PC-3 (cell line): ENCODE results near the gene PASK. TPM values are rescaled to one million over a fixed set of nuclear protein-coding genes. Genes with fewer than 3 reads are reported as not detected.
A peak's percentile ranks its signal among the peaks of the same experiment; 100 is the strongest.

Experiments
- ATAC-seq: fragments of 200-7000 bp; cut with Tn5 transposase; 2 replicates; pipeline ENCODE4 v1.9.1; 2020; ENCODE audit warnings: mild to moderate bottlenecking, moderate library complexity
- Bru-seq: library from RNA; stranded (reverse); fragments of 400-500 nt; gene quantifications from one replicate; lab custom pipeline; 2021; lab: Mats Ljungman, UMichigan
- BruChase-seq, 2 experiments: library from RNA; stranded (reverse); fragments of 400-500 nt; gene quantifications; one replicate each; lab custom pipeline; 2021; lab: Mats Ljungman, UMichigan
- BruUV-seq: library from RNA; stranded (reverse); fragments of 400-500 nt; replicated peaks from 2 replicates; lab custom pipeline; 2021; lab: Mats Ljungman, UMichigan
- CTCF ChIA-PET: fragments of 300-600 bp; sonication (Branson Sonifier 250); formaldehyde crosslinking; loops from one replicate; lab custom pipeline; 2022; ENCODE audit warnings: antibody characterized with exemption; lab: Charles Lee
- POLR2A ChIA-PET: fragments of 300-600 bp; sonication (Branson Sonifier 250); formaldehyde crosslinking; loops from one replicate; lab custom pipeline; 2022; ENCODE audit warnings: antibody characterized with exemption; ENCODE audit not compliant: unreplicated experiment; lab: Charles Lee
- DNase-seq: peaks from one replicate; pipeline ENCODE4 v3.0.0-alpha.2; 2015
- H2AFZ ChIP-seq: fragments of 300-600 bp; sonication (generic); 2 replicates; pipeline ENCODE4 v1.6.0; 2016; ENCODE audit warnings: antibody characterized with exemption, low read length
- H3F3A ChIP-seq: fragments of 300-600 bp; sonication (generic); one replicate; pipeline ENCODE4 v1.6.0; 2017; ENCODE audit warnings: antibody characterized with exemption, low read length, control low read depth, mild to moderate bottlenecking; ENCODE audit not compliant: unreplicated experiment
- H3K27ac ChIP-seq: fragments of 300-600 bp; sonication (generic); 2 replicates; pipeline ENCODE4 v1.5.1; 2016; ENCODE audit warnings: mild to moderate bottlenecking, low read length
- H3K27me3 ChIP-seq: fragments of 300-600 bp; sonication (generic); 2 replicates; pipeline ENCODE4 v1.6.1; 2016; ENCODE audit warnings: low read length, mixed read lengths
- H3K36me3 ChIP-seq: fragments of 300-600 bp; sonication (generic); 2 replicates; pipeline ENCODE4 v1.6.1; 2016; ENCODE audit warnings: low read depth, mixed run types, low read length, mixed read lengths
- H3K4me1 ChIP-seq: fragments of 300-600 bp; sonication (generic); 2 replicates; pipeline ENCODE4 v1.5.1; 2016; ENCODE audit warnings: low read length; ENCODE audit not compliant: insufficient read depth
- H3K4me2 ChIP-seq: fragments of 300-600 bp; sonication (generic); 2 replicates; pipeline ENCODE4 v1.6.0; 2016; ENCODE audit warnings: low read length
- H3K4me3 ChIP-seq: fragments of 300-600 bp; sonication (generic); 2 replicates; pipeline ENCODE4 v1.5.1; 2016; ENCODE audit warnings: mild to moderate bottlenecking, low read length, mixed read lengths
- H3K79me2 ChIP-seq: fragments of 300-600 bp; sonication (generic); 2 replicates; pipeline ENCODE4 v1.6.1; 2017; ENCODE audit warnings: low read length, mixed read lengths
- H3K9ac ChIP-seq: fragments of 300-600 bp; sonication (generic); 2 replicates; pipeline ENCODE4 v1.6.0; 2016; ENCODE audit warnings: mild to moderate bottlenecking, low read length
- H3K9me2 ChIP-seq: fragments of 300-600 bp; sonication (generic); replicated peaks from 2 replicates; pipeline ENCODE4 v1.6.1; 2016; ENCODE audit warnings: mixed run types, low read length, mixed read lengths
- H3K9me3 ChIP-seq: fragments of 300-600 bp; sonication (generic); 2 replicates; pipeline ENCODE4 v1.6.1; 2016; ENCODE audit warnings: low read length, mixed read lengths
- H4K20me1 ChIP-seq: fragments of 300-600 bp; sonication (generic); 2 replicates; pipeline ENCODE4 v1.6.1; 2016; ENCODE audit warnings: low read length, mixed read lengths
- CTCF ChIP-seq: fragments of 300-600 bp; sonication (generic); conservative IDR thresholded peaks from 2 replicates; pipeline ENCODE4 v1.5.1; 2017; ENCODE audit warnings: antibody characterized with exemption, low read depth, mild to moderate bottlenecking, low read length
- EZH2 ChIP-seq: fragments of 300-600 bp; sonication (generic); IDR thresholded peaks from one replicate; pipeline ENCODE4 v1.6.1; 2017; ENCODE audit warnings: antibody characterized with exemption, mild to moderate bottlenecking, low read length; ENCODE audit not compliant: unreplicated experiment
- EZH2phosphoT487 ChIP-seq: fragments of 300-600 bp; sonication (generic); IDR thresholded peaks from 2 replicates; pipeline ENCODE4 v1.6.1; 2018; ENCODE audit warnings: mild to moderate bottlenecking, antibody characterized with exemption, low read length, borderline replicate concordance
- intact Hi-C: fragments of 100-400 bp; cut with micrococcal nuclease; formaldehyde crosslinking; loops from 2 replicates; pipeline ENCODE4 v1.9.0; 2023
- long read RNA-seq: library from polyadenylated mRNA; unstranded; transcript quantifications from one replicate; pipeline ENCODE4 v2.0.0, GENCODE V29; 2021; ENCODE audit not compliant: unreplicated experiment
- total RNA-seq: library from RNA; depleted of rRNA; stranded (reverse); fragments of >200 nt; gene quantifications from 2 replicates; pipeline ENCODE4 v1.2.3, GENCODE V29; 2014; rRNA removed

PASK gene
- total RNA-seq = 3.1 and 4.1 TPM in 2 replicates
- percentile 32 among the genes with signal in this experiment for Bru-seq, nascent RNA
- BruChase-seq, experiment 1, labeled RNA remaining after a 6-hour chase = percentile 40 among the genes with signal in this experiment
- BruChase-seq, experiment 2, labeled RNA remaining after a 2-hour chase = percentile 33 among the genes with signal in this experiment
- long read RNA-seq, full-length matches to known transcripts = 5 of 6 reads
- long read RNA-seq, partial matches to known transcripts = 1 of 6 reads
- long read RNA-seq, other reads (novel, unspliced or antisense) = 0 of 6 reads

GRCh38 chr2:241148891-241149674, at the start of gene PASK:
PASK (minus strand) TSS chr2:241149472; CDS start chr2:241143032, 6,440 bp downstream.
- H3K4me1 ChIP-seq = no peaks in the 10 kb centered on the region
- no peaks in the 10 kb centered on the region for H3F3A ChIP-seq
- H4K20me1 ChIP-seq = no peaks in the 10 kb centered on the region
- TF ChIP-seq EZH2 = no peak
- no peak for TF ChIP-seq CTCF
- TF ChIP-seq EZH2phosphoT487 = no peak
- no peak within 1 kb of the TSS for H3K27ac ChIP-seq
- intact Hi-C loops = no loop called here
- H3K4me3 ChIP-seq = peak within 1 kb of the TSS; percentile 72
- peak; percentile 87 for ATAC-seq
- H3K9me3 ChIP-seq = no peaks in the 10 kb centered on the region
- no peaks in the 10 kb centered on the region for H3K36me3 ChIP-seq
- H3K9ac ChIP-seq = peak within 1 kb of the TSS; percentile 69
- H3K79me2 ChIP-seq = peaks cover 9% of the 10 kb centered on the region
- peak within 1 kb of the TSS; percentile 82 for H3K4me2 ChIP-seq
- no TSS peak for BruUV-seq
- H2AFZ ChIP-seq = peak within 1 kb of the TSS; percentile 74
- POLR2A ChIA-PET = no interaction called here
- no peaks in the 10 kb centered on the region for H3K9me2 ChIP-seq
- DNase-seq = peak; percentile 81
- CTCF ChIA-PET = interaction anchor here (0.6 kb wide), 1 partner anchor 166 kb away, joined by 4 read pairs; no protein-coding TSS in a partner anchor
- no peaks in the 10 kb centered on the region for H3K27me3 ChIP-seq

- H4K20me1 ChIP-seq = no peaks in the 10 kb centered on the region
- no peaks in the 10 kb centered on the region for H3F3A ChIP-seq
- DNase-seq = no peak
- H3K9me2 ChIP-seq = no peaks in the 10 kb centered on the region
- no peaks in the 10 kb centered on the region for H3K79me2 ChIP-seq
- no peak for ATAC-seq
- no peak overlapping the region for H3K27ac ChIP-seq
- H3K27me3 ChIP-seq = no peaks in the 10 kb centered on the region
- intact Hi-C loops = no loop called here
- no TSS peak for BruUV-seq
- POLR2A ChIA-PET = no interaction called here
- no peaks in the 10 kb centered on the region for H3K4me1 ChIP-seq
- TF ChIP-seq CTCF (no peak), EZH2phosphoT487 (no peak), EZH2 (no peak)
- no peaks in the 10 kb centered on the region for H3K9me3 ChIP-seq
- H3K4me3 ChIP-seq = no peak overlapping the region
- no peak overlapping the region for H2AFZ ChIP-seq
- no peaks in the 10 kb centered on the region for H3K36me3 ChIP-seq
- CTCF ChIA-PET = no interaction called here
- no peak overlapping the region for H3K4me2 ChIP-seq
- no peak overlapping the region for H3K9ac ChIP-seq
These were observed 49.4 kb upstream of the PASK start for GRCh38 chr2:241198381-241199279.
